H9 (cell line): ENCODE measurements around the gene THBS1. TPM values are rescaled to one million over a fixed set of nuclear protein-coding genes. Genes with fewer than 3 reads are reported as not detected.

Experiments
- DNase-seq: peaks from one replicate; pipeline ENCODE4 v3.0.0-alpha.2; 2017
- H2AFZ ChIP-seq: one replicate; pipeline ENCODE4 v1.6.1; 2013; ENCODE audit warnings: mild to moderate bottlenecking, low read length, control low read depth, moderate library complexity
- H2AK5ac ChIP-seq: 2 replicates; pipeline ENCODE4 v1.6.1; 2013; ENCODE audit warnings: low read length, control low read depth, mixed read lengths; ENCODE audit not compliant: insufficient read length
- H2BK120ac ChIP-seq: one replicate; pipeline ENCODE4 v1.6.1; 2013; ENCODE audit warnings: low read depth, mild to moderate bottlenecking, low read length, control low read depth, inconsistent platforms; ENCODE audit not compliant: poor library complexity, severe bottlenecking
- H2BK12ac ChIP-seq: 2 replicates; pipeline ENCODE4 v1.6.1; 2013; ENCODE audit warnings: low read length, control low read depth, mixed read lengths, low read depth; ENCODE audit not compliant: insufficient read length
- H2BK15ac ChIP-seq: 2 replicates; pipeline ENCODE4 v1.6.1; 2013; ENCODE audit warnings: low read depth, low read length, control low read depth
- H2BK20ac ChIP-seq: one replicate; pipeline ENCODE4 v1.6.1; 2013; ENCODE audit warnings: low read depth, mild to moderate bottlenecking, low read length, control low read depth, inconsistent platforms; ENCODE audit not compliant: poor library complexity, severe bottlenecking
- H2BK5ac ChIP-seq: 2 replicates; pipeline ENCODE4 v1.6.1; 2013; ENCODE audit warnings: low read length, control low read depth, mixed read lengths; ENCODE audit not compliant: insufficient read length
- H3K14ac ChIP-seq: 2 replicates; pipeline ENCODE4 v1.6.1; 2013; ENCODE audit warnings: low read length, control low read depth; ENCODE audit not compliant: insufficient read depth
- H3K18ac ChIP-seq: 2 replicates; pipeline ENCODE4 v1.6.1; 2013; ENCODE audit warnings: low read depth, mild to moderate bottlenecking, mixed read lengths, low read length, control low read depth; ENCODE audit not compliant: insufficient read length
- H3K23ac ChIP-seq: 2 replicates; pipeline ENCODE4 v1.6.1; 2013; ENCODE audit warnings: low read length, control low read depth, mixed read lengths, low read depth; ENCODE audit not compliant: insufficient read length
- H3K23me2 ChIP-seq: 2 replicates; pipeline ENCODE4 v1.6.1; 2013; ENCODE audit warnings: low read depth, mild to moderate bottlenecking, mixed read lengths, low read length, control low read depth; ENCODE audit not compliant: insufficient read length, poor library complexity, severe bottlenecking
- H3K27ac ChIP-seq: 2 replicates; pipeline ENCODE4 v1.5.1; 2013; ENCODE audit warnings: low read length, control low read depth, mixed read lengths, low read depth; ENCODE audit not compliant: insufficient read length
- H3K27me3 ChIP-seq: 2 replicates; pipeline ENCODE4 v1.6.1; 2013; ENCODE audit warnings: low read length, control low read depth, inconsistent platforms; ENCODE audit not compliant: insufficient read depth
- H3K4ac ChIP-seq: 2 replicates; pipeline ENCODE4 v1.6.1; 2013; ENCODE audit warnings: low read depth, mild to moderate bottlenecking, control low read depth, inconsistent platforms, low read length, moderate library complexity
- H3K4me1 ChIP-seq: 2 replicates; pipeline ENCODE4 v1.6.1; 2013; ENCODE audit warnings: low read length, control low read depth, inconsistent platforms; ENCODE audit not compliant: insufficient read depth
- H3K4me2 ChIP-seq: 2 replicates; pipeline ENCODE4 v1.6.1; 2013; ENCODE audit warnings: low read length, control low read depth, mixed read lengths; ENCODE audit not compliant: insufficient read length, insufficient read depth
- H3K56ac ChIP-seq: 2 replicates; pipeline ENCODE4 v1.6.1; 2013; ENCODE audit warnings: low read depth, mild to moderate bottlenecking, mixed read lengths, low read length, control low read depth; ENCODE audit not compliant: insufficient read length
- H3K79me1 ChIP-seq: 2 replicates; pipeline ENCODE4 v1.6.1; 2013; ENCODE audit warnings: low read depth, mild to moderate bottlenecking, moderate library complexity, low read length, control low read depth, inconsistent platforms; ENCODE audit not compliant: insufficient read depth, poor library complexity, severe bottlenecking
- H3K79me2 ChIP-seq: 2 replicates; pipeline ENCODE4 v1.6.1; 2013; ENCODE audit warnings: low read length, control low read depth, inconsistent platforms; ENCODE audit not compliant: insufficient read depth
- H3K9ac ChIP-seq: 2 replicates; pipeline ENCODE4 v1.6.1; 2013; ENCODE audit warnings: low read length, control low read depth, mixed read lengths; ENCODE audit not compliant: insufficient read length; ENCODE audit errors: extremely low read depth
- H3K9me3 ChIP-seq: one replicate; pipeline ENCODE4 v1.6.1; 2013; ENCODE audit warnings: low read depth, low read length, inconsistent platforms; ENCODE audit not compliant: control insufficient read depth
- H3T11ph ChIP-seq: one replicate; pipeline ENCODE4 v1.6.1; 2013; ENCODE audit warnings: mild to moderate bottlenecking, low read length, control low read depth, inconsistent platforms
- H4K20me1 ChIP-seq: one replicate; pipeline ENCODE4 v1.6.1; 2013; ENCODE audit not compliant: control insufficient read depth, insufficient read length, insufficient read depth
- H4K5ac ChIP-seq: 2 replicates; pipeline ENCODE4 v1.6.1; 2013; ENCODE audit warnings: low read depth, mild to moderate bottlenecking, mixed read lengths, low read length, control low read depth; ENCODE audit not compliant: insufficient read length
- H4K8ac ChIP-seq: replicated peaks from 2 replicates; pipeline ENCODE4 v1.6.1; 2013; ENCODE audit warnings: low read length, control low read depth, mixed read lengths, low read depth; ENCODE audit not compliant: insufficient read length
- H4K91ac ChIP-seq: 2 replicates; pipeline ENCODE4 v1.6.1; 2013; ENCODE audit warnings: low read depth, mild to moderate bottlenecking, moderate library complexity, mixed read lengths, low read length, control low read depth; ENCODE audit not compliant: insufficient read length
- H3K27ac Mint-ChIP-seq, 3 experiments: 2 replicates in 2 of 3; 3 replicates in 1 of 3; pipeline ENCODE4 v1.8.0; 2020 to 2021; ENCODE audit warnings: mixed read lengths in 3 of 3, mild to moderate bottlenecking in 1 of 3, moderate library complexity in 1 of 3
- H3K27me3 Mint-ChIP-seq: 2 replicates; pipeline ENCODE4 v1.8.0; 2021; ENCODE audit warnings: low read depth, mild to moderate bottlenecking, moderate library complexity, mixed read lengths
- H3K36me3 Mint-ChIP-seq, 3 experiments: 2 replicates in 2 of 3; 3 replicates in 1 of 3; pipeline ENCODE4 v1.8.0; 2020 to 2021; ENCODE audit warnings: low read depth in 3 of 3, mixed read lengths in 3 of 3; ENCODE audit not compliant: insufficient read depth in 1 of 3
- H3K4me1 Mint-ChIP-seq, 2 experiments: 2 replicates each; pipeline ENCODE4 v1.8.0; 2020; ENCODE audit warnings: mixed read lengths in 2 of 2
- H3K4me3 Mint-ChIP-seq, 2 experiments: 2 replicates in 1 of 2; 3 replicates in 1 of 2; pipeline ENCODE4 v1.8.0; 2020 to 2021; ENCODE audit warnings: mild to moderate bottlenecking in 2 of 2, mixed read lengths in 2 of 2, moderate library complexity in 1 of 2
- H3K9me3 Mint-ChIP-seq, 2 experiments: 2 replicates in 1 of 2; 3 replicates in 1 of 2; pipeline ENCODE4 v1.8.0; 2020; ENCODE audit warnings: mild to moderate bottlenecking in 2 of 2, mixed read lengths in 2 of 2, moderate library complexity in 1 of 2
- CTCF ChIP-seq: fragments of 200-600 bp; sonication (generic); conservative IDR thresholded peaks from 3 replicates; pipeline ENCODE4 v1.8.0; 2021; ENCODE audit warnings: antibody characterized with exemption, mild to moderate bottlenecking
- WGBS: extraction: QIAGEN DNeasy Blood & Tissue Kit; methylation state at CpG from one replicate; pipeline ENCODE4 v1.1.7; 2013; ENCODE audit warnings: missing lambda C conversion rate, low lambda C conversion rate, mixed read lengths; ENCODE audit not compliant: insufficient read length; ENCODE audit errors: extremely low coverage; 5-methylcytosine and 5-hydroxymethylcytosine counted together
- total RNA-seq: library from RNA; stranded (reverse); gene quantifications from 2 replicates; pipeline ENCODE4 v1.2.1, GENCODE V29; 2021

Gene THBS1
- total RNA-seq, 1 experiment from 2014 or later: 72.1 TPM

- no peak overlapping the region for H3K14ac ChIP-seq
- H3K79me1 ChIP-seq: no peaks in the 10 kb centered on the region
- no peak overlapping the region for H3K56ac ChIP-seq
- H2BK12ac ChIP-seq: no peak overlapping the region
- H4K5ac ChIP-seq: no peak overlapping the region
- H3K18ac ChIP-seq: no peak overlapping the region
- no peak overlapping the region for H3K4me3 Mint-ChIP-seq
- H3K36me3 Mint-ChIP-seq: no peaks in the 10 kb centered on the region
- H2BK20ac ChIP-seq: no peak overlapping the region
- DNase-seq: no peak
- H3K23me2 ChIP-seq: no peaks in the 10 kb centered on the region
- no peak overlapping the region for H3K27ac ChIP-seq
- no peak overlapping the region for H3K4ac ChIP-seq
- H3K79me2 ChIP-seq: no peaks in the 10 kb centered on the region
- peaks cover 9 to 25% of the 10 kb centered on the region in 2 experiments for H3K4me1 Mint-ChIP-seq
- no peak overlapping the region for H4K8ac ChIP-seq
- no peak overlapping the region for H2AK5ac ChIP-seq
- TF ChIP-seq CTCF: no peak
- no peaks in the 10 kb centered on the region for H3K27me3 ChIP-seq
- no peak overlapping the region for H2BK120ac ChIP-seq
- no CpG with 5 or more reads among the region's 1 CpG for WGBS
- no peak overlapping the region for H3T11ph ChIP-seq
- H2AFZ ChIP-seq: no peak overlapping the region
- H3K9me3 ChIP-seq: no peaks in the 10 kb centered on the region
- no peak overlapping the region for H3K23ac ChIP-seq
- no peak overlapping the region for H3K9ac ChIP-seq
- H3K27ac Mint-ChIP-seq: no peak overlapping the region
- no peaks in the 10 kb centered on the region for H4K20me1 ChIP-seq
- H4K91ac ChIP-seq: no peak overlapping the region
- no peak overlapping the region for H2BK5ac ChIP-seq
- no peaks in the 10 kb centered on the region for H3K4me1 ChIP-seq
- H3K9me3 Mint-ChIP-seq: no peaks in the 10 kb centered on the region
- no peak overlapping the region for H3K4me2 ChIP-seq
- no peak overlapping the region for H2BK15ac ChIP-seq
- H3K27me3 Mint-ChIP-seq: no peaks in the 10 kb centered on the region
Observed at GRCh38 chr15:39638041-39638440, 57.2 kb downstream of the THBS1 start.
